ENCODE measurements around the gene PRKG1.

PRKG1 gene

DNA sequence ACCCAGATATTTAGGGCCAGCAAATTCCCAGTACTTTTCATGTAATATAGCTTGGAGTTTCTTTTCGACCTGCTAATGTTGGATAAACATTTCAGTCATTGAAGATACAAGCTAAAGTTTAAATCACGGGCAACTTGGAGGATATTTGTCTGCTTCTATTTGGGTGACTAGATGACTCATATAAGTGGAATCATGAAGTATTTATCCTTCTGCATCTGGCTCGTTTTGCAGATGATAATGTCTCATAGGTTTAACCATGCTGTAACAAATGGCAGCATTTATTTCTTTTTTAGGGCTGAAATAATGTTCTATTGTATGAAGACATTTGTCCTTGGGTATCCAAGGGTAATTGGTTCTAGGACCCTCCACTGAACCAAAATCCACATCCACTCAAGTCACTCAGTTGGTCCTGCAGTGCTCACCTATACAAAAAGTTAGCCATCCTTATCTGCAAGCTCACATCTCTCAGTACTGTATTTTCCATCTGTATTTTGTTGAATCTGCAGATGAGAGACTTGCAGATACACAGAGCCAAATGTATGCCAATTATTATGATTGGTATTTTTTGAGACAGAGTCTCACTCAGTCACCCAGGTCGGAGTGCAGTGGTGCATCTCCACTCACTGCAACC, 812.3 kb downstream of the PRKG1 start:
- H3K4me3 ChIP-seq (ENCODE audit: low read depth in 1 of 5, low read length in 5 of 5) = no peak overlapping the region
- no peak overlapping the region for H3K9ac ChIP-seq (ENCODE audit: low read length in 5 of 5)
- no peak overlapping the region for H3K27ac ChIP-seq (ENCODE audit: low read depth, low read length)
- H3K9me3 ChIP-seq (ENCODE audit: control insufficient read depth in 5 of 5, low read length in 5 of 5) = no peaks in the 10 kb centered on the region
- H3K36me3 ChIP-seq (ENCODE audit: control insufficient read depth in 5 of 5, insufficient read depth in 5 of 5, low read length in 5 of 5) = no peaks in the 10 kb centered on the region
- H3K27me3 ChIP-seq (ENCODE audit: control insufficient read depth in 5 of 5, insufficient read depth in 4 of 5, low read length in 5 of 5) = no peaks in the 10 kb centered on the region
- H3K4me1 ChIP-seq (ENCODE audit: control insufficient read depth in 5 of 5, insufficient read depth in 5 of 5, low read length in 5 of 5) = no peaks in the 10 kb centered on the region

DNA sequence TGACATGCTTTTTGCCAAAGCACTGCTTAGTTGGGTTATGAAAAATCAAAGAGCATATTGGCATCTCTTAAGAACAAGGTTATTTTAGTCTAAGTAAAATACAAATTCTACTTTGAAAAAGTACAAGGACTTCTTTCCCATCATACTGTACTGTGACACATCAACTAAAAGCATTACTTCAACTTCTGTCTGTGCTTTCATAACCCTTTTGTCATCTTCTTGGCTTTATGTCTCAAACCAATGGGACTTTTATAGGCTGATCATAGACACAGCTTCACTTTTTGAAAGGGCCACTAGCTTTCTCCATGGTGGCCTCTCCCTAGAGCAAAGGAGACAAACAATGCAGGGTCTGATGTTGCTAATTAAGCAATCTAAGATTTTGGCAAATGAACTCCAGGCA, 814.0 kb downstream of the PRKG1 start:
- no peak overlapping the region for H3K9ac ChIP-seq (ENCODE audit: low read length in 5 of 5)
- no peak overlapping the region for H3K27ac ChIP-seq (ENCODE audit: low read depth, low read length)
- no peaks in the 10 kb centered on the region for H3K27me3 ChIP-seq (ENCODE audit: control insufficient read depth in 5 of 5, insufficient read depth in 4 of 5, low read length in 5 of 5)
- no peaks in the 10 kb centered on the region for H3K9me3 ChIP-seq (ENCODE audit: control insufficient read depth in 5 of 5, low read length in 5 of 5)
- no peak overlapping the region for H3K4me3 ChIP-seq (ENCODE audit: low read depth in 1 of 5, low read length in 5 of 5)
- no peaks in the 10 kb centered on the region for H3K4me1 ChIP-seq (ENCODE audit: control insufficient read depth in 5 of 5, insufficient read depth in 5 of 5, low read length in 5 of 5)
- H3K36me3 ChIP-seq (ENCODE audit: control insufficient read depth in 5 of 5, insufficient read depth in 5 of 5, low read length in 5 of 5) = no peaks in the 10 kb centered on the region

DNA sequence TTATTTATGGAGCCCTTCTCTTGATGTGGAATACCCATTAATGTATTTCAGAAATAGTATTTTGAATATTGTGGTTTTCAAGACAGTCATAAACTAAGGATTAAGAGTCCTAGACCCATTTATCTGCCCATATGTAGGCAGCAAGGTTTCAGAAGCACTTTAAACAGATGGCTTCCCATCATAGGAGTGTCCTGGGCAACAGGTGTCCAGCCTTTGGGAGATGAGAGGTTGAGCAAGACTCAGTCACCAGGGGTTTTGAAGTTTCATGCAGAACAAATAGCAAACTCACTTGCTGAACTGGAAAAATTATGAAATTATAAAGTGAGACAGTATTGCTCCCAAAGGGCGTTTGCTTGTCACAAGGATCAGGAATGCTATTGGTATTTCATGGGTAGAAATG, 818.0 kb downstream of the PRKG1 start:
- Histone ChIP-seq H3K9ac (ENCODE audit: low read length in 5 of 5) (no peak overlapping the region), H3K36me3 (ENCODE audit: control insufficient read depth in 5 of 5, insufficient read depth in 5 of 5, low read length in 5 of 5) (no peaks in the 10 kb centered on the region), H3K4me1 (ENCODE audit: control insufficient read depth in 5 of 5, insufficient read depth in 5 of 5, low read length in 5 of 5) (peaks cover 4 to 18% (median 13%) of the 10 kb centered on the region in 5 donors), H3K27me3 (ENCODE audit: control insufficient read depth in 5 of 5, insufficient read depth in 4 of 5, low read length in 5 of 5) (no peaks in the 10 kb centered on the region), H3K9me3 (ENCODE audit: control insufficient read depth in 5 of 5, low read length in 5 of 5) (no peaks in the 10 kb centered on the region), H3K27ac (ENCODE audit: low read depth, low read length) (no peak overlapping the region), H3K4me3 (ENCODE audit: low read depth in 1 of 5, low read length in 5 of 5) (no peak overlapping the region)

DNA sequence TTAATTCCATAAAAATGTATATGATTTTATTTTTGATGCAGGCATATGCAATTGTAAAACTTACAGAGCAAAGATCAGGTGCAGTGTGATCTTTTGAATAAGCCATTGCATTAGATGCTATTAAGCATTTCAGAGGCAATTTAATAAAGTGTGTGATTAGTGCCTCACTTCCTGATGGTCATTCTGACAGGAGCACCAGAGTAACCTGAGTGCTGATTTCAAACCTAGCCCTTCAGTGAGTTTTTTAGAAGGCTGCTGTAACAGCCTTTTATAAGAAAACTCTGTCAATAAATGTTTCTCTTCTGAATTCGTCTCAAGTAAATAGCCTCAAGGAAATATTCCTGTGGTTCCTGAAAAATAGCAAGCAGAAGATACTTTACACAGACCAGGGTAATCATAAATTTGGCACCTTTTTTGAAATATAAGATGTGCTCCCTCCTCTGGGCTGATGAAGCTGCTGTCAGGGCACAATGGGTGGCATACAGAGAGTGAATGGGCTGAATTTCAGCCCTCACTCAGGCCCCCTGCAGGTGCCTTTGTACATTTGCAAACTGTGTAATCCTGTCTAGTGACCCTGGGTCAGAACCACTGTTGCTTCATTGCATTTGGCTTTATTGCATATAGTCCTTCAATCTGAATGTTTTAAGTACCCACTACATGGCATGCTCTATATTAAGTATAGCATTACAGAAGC, 818.8 kb downstream of the PRKG1 start:
- no peaks in the 10 kb centered on the region for H3K27me3 ChIP-seq (ENCODE audit: control insufficient read depth in 5 of 5, insufficient read depth in 4 of 5, low read length in 5 of 5)
- no peaks in the 10 kb centered on the region for H3K9me3 ChIP-seq (ENCODE audit: control insufficient read depth in 5 of 5, low read length in 5 of 5)
- no peak overlapping the region for H3K27ac ChIP-seq (ENCODE audit: low read depth, low read length)
- H3K9ac ChIP-seq (ENCODE audit: low read length in 5 of 5) = no peak overlapping the region
- H3K4me1 ChIP-seq (ENCODE audit: control insufficient read depth in 5 of 5, insufficient read depth in 5 of 5, low read length in 5 of 5) = peaks cover 4 to 19% (median 13%) of the 10 kb centered on the region in 5 donors
- H3K36me3 ChIP-seq (ENCODE audit: control insufficient read depth in 5 of 5, insufficient read depth in 5 of 5, low read length in 5 of 5) = no peaks in the 10 kb centered on the region
- H3K4me3 ChIP-seq (ENCODE audit: low read depth in 1 of 5, low read length in 5 of 5) = no peak overlapping the region

DNA sequence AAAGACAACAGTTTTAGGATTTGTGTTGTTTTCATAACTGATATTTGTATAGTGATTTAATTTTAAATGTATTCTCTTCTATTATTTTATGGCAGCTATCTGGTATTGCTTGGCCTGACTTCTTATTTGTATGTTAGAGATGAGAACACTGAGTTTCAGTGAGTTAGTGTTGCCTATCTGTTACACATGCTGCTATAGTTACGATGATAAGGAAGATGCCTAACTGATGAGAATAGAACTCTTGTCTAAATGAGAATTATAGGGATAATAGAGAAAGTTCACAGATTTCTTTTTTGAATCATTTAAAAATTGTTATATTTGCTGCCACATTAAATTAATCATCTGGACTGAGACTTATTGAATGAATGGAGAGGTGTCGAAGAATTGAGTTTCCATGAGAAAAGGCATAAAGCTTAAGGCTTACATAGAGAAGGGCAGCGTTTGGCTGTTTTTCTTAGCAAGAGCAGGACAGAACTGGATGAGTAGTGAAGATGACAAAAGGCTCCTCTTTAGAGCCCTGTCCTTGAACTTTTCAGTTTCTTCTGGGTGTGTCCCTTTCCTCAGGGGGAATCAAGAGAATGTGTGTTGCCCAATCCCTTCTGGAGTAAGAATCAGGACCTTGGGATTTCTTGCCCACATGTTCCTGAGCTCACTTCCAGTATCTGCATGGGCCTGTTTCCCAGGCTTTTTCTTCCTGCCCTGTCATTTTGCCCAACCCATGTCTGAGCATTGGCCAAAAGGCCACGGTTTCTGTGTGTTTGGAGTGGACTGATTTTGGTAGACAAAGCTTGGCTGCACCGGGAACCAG, 820.7 kb downstream of the PRKG1 start:
- H3K9me3 ChIP-seq (ENCODE audit: control insufficient read depth in 5 of 5, low read length in 5 of 5) = no peaks in the 10 kb centered on the region
- H3K36me3 ChIP-seq (ENCODE audit: control insufficient read depth in 5 of 5, insufficient read depth in 5 of 5, low read length in 5 of 5) = no peaks in the 10 kb centered on the region
- H3K4me3 ChIP-seq (ENCODE audit: low read depth in 1 of 5, low read length in 5 of 5) = no peak overlapping the region
- no peaks in the 10 kb centered on the region for H3K27me3 ChIP-seq (ENCODE audit: control insufficient read depth in 5 of 5, insufficient read depth in 4 of 5, low read length in 5 of 5)
- H3K27ac ChIP-seq (ENCODE audit: low read depth, low read length) = peak overlapping the region; percentile 61
- peaks cover 4 to 19% (median 13%) of the 10 kb centered on the region in 5 donors for H3K4me1 ChIP-seq (ENCODE audit: control insufficient read depth in 5 of 5, insufficient read depth in 5 of 5, low read length in 5 of 5)
- peak overlapping the region in 1 of 5 donors; percentile 35 for H3K9ac ChIP-seq (ENCODE audit: low read length in 5 of 5)

DNA sequence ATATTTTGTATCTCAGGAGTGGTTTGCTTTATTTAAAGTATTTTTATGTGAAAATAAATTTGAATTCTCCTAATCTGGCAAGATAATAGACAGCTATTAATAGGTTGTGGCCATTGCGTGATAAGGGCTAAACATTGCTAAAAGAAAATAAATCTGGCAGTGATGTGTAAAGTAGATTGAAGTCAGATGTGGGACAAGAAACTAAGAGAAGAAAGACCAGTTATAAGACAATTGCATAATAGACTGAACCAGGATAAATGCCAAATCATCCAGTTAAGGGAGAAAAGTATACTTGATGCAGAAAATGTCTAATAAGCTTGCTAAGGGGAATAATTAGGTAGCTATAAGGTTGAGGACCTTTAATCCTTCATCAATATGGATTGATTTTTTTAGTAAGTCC, 822.6 kb downstream of the PRKG1 start:
- Histone ChIP-seq H3K4me3 (ENCODE audit: low read depth in 1 of 5, low read length in 5 of 5) (no peak overlapping the region), H3K27me3 (ENCODE audit: control insufficient read depth in 5 of 5, insufficient read depth in 4 of 5, low read length in 5 of 5) (no peaks in the 10 kb centered on the region), H3K27ac (ENCODE audit: low read depth, low read length) (peak overlapping the region; percentile 61), H3K4me1 (ENCODE audit: control insufficient read depth in 5 of 5, insufficient read depth in 5 of 5, low read length in 5 of 5) (peaks cover 4 to 19% (median 13%) of the 10 kb centered on the region in 5 donors), H3K36me3 (ENCODE audit: control insufficient read depth in 5 of 5, insufficient read depth in 5 of 5, low read length in 5 of 5) (no peaks in the 10 kb centered on the region), H3K9ac (ENCODE audit: low read length in 5 of 5) (no peak overlapping the region), H3K9me3 (ENCODE audit: control insufficient read depth in 5 of 5, low read length in 5 of 5) (no peaks in the 10 kb centered on the region)

DNA sequence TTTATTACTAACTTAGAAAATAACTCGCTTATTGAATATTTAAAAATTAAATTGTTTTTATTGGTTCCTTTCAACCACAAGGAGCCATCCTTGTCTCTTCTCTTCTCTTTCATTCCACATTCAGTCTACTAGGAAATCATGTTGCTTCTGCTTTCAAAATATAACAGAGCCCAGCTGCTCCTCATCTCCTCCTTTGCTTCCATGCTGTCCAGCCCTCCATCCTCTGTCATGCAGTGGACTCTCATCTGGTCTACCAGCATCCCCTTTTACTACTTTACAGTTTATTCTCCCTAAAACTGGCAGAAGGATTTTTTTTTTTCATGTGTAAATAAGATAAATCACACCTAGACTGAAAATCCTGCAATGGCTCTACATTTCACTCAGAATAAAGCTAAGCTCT, 823.3 kb downstream of the PRKG1 start:
- Histone ChIP-seq H3K4me1 (ENCODE audit: control insufficient read depth in 5 of 5, insufficient read depth in 5 of 5, low read length in 5 of 5) (peaks cover 4 to 19% (median 13%) of the 10 kb centered on the region in 5 donors), H3K27me3 (ENCODE audit: control insufficient read depth in 5 of 5, insufficient read depth in 4 of 5, low read length in 5 of 5) (no peaks in the 10 kb centered on the region), H3K36me3 (ENCODE audit: control insufficient read depth in 5 of 5, insufficient read depth in 5 of 5, low read length in 5 of 5) (no peaks in the 10 kb centered on the region), H3K4me3 (ENCODE audit: low read depth in 1 of 5, low read length in 5 of 5) (no peak overlapping the region), H3K9me3 (ENCODE audit: control insufficient read depth in 5 of 5, low read length in 5 of 5) (no peaks in the 10 kb centered on the region), H3K9ac (ENCODE audit: low read length in 5 of 5) (no peak overlapping the region), H3K27ac (ENCODE audit: low read depth, low read length) (no peak overlapping the region)

DNA sequence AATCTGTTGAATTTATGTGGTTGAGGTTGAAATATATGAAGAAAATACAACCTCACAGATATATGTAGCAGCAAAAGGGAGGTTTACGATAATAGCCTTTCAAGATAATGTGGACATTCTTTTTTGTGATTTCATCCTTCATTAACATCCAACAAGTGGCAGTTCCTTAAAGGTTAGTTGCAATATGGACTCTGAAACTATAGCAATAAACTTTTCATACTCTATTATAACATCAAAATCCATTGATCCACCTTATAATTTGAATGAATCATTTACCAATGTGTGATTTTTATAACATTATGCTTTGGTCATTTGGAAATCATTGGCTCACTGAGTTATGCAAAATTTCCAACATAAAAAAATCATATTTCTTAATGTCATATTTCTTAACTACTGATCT, 825.9 kb downstream of the PRKG1 start:
- no peak overlapping the region for H3K27ac ChIP-seq (ENCODE audit: low read depth, low read length)
- peaks cover 2 to 16% (median 12%) of the 10 kb centered on the region in 5 donors for H3K4me1 ChIP-seq (ENCODE audit: control insufficient read depth in 5 of 5, insufficient read depth in 5 of 5, low read length in 5 of 5)
- H3K4me3 ChIP-seq (ENCODE audit: low read depth in 1 of 5, low read length in 5 of 5) = no peak overlapping the region
- H3K27me3 ChIP-seq (ENCODE audit: control insufficient read depth in 5 of 5, insufficient read depth in 4 of 5, low read length in 5 of 5) = no peaks in the 10 kb centered on the region
- H3K9me3 ChIP-seq (ENCODE audit: control insufficient read depth in 5 of 5, low read length in 5 of 5) = no peaks in the 10 kb centered on the region
- H3K36me3 ChIP-seq (ENCODE audit: control insufficient read depth in 5 of 5, insufficient read depth in 5 of 5, low read length in 5 of 5) = no peaks in the 10 kb centered on the region
- H3K9ac ChIP-seq (ENCODE audit: low read length in 5 of 5) = no peak overlapping the region

DNA sequence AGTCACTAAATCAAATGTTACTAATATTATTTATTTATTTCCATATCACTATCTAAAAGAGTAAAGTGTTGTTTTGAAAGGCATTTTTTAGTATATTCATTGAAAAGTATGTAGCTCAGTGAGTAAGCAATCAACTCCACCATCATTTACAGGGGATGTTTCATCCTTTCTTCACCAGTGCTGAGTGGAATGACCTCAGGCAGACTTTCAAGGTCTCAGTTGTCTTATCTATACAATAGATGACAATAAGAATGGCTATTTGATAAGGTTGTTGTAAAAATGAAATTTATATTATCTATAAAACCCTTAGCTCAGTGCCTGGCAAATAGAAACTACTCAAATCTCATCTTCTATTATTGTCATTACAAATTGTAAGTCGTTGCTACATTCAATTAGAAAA, 829.4 kb downstream of the PRKG1 start:
- Histone ChIP-seq H3K4me1 (ENCODE audit: control insufficient read depth in 5 of 5, insufficient read depth in 5 of 5, low read length in 5 of 5) (no peaks in the 10 kb centered on the region), H3K4me3 (ENCODE audit: low read depth in 1 of 5, low read length in 5 of 5) (no peak overlapping the region), H3K27me3 (ENCODE audit: control insufficient read depth in 5 of 5, insufficient read depth in 4 of 5, low read length in 5 of 5) (no peaks in the 10 kb centered on the region), H3K36me3 (ENCODE audit: control insufficient read depth in 5 of 5, insufficient read depth in 5 of 5, low read length in 5 of 5) (no peaks in the 10 kb centered on the region), H3K9ac (ENCODE audit: low read length in 5 of 5) (no peak overlapping the region), H3K9me3 (ENCODE audit: control insufficient read depth in 5 of 5, low read length in 5 of 5) (no peaks in the 10 kb centered on the region), H3K27ac (ENCODE audit: low read depth, low read length) (no peak overlapping the region)

DNA sequence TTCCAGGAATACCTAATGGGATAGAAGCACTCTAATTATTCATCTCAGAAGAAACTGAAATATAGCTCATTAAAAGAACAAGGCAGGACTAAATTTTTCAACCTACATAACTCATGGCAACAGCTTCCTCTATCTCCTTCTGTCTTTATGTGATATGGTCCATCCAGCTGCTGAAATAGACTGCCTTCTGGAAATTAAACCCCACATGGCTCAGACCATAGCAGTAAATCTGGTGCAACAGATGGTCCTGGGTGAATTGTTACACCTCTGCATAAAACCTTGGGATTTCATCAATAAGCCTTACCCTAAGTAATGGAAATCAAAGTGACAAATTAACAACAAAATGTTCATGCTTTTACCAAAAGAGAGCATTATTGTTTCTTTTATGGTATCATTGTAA, 830.7 kb downstream of the PRKG1 start:
- Histone ChIP-seq H3K27me3 (ENCODE audit: control insufficient read depth in 5 of 5, insufficient read depth in 4 of 5, low read length in 5 of 5) (no peaks in the 10 kb centered on the region), H3K27ac (ENCODE audit: low read depth, low read length) (no peak overlapping the region), H3K4me3 (ENCODE audit: low read depth in 1 of 5, low read length in 5 of 5) (no peak overlapping the region), H3K9ac (ENCODE audit: low read length in 5 of 5) (no peak overlapping the region), H3K4me1 (ENCODE audit: control insufficient read depth in 5 of 5, insufficient read depth in 5 of 5, low read length in 5 of 5) (no peaks in the 10 kb centered on the region), H3K9me3 (ENCODE audit: control insufficient read depth in 5 of 5, low read length in 5 of 5) (no peaks in the 10 kb centered on the region), H3K36me3 (ENCODE audit: control insufficient read depth in 5 of 5, insufficient read depth in 5 of 5, low read length in 5 of 5) (no peaks in the 10 kb centered on the region)

Measured in subcutaneous abdominal adipose tissue (tissue), 5 donors.